SK-N-SH treated with all-trans-retinoic acid at 6 μM for 48 hours (cell line): ENCODE measurements around the gene PNMA6A.
"Not testable (repeated sequence)": the region's sequence is repeated elsewhere in the genome, so short reads cannot be mapped to it uniquely, and the experiment has no call there.

Experiments used
- ATAC-seq: fragments of 200-7000 bp; cut with Tn5 transposase; 3 replicates; pipeline ENCODE4 v1.9.1; 2020; ENCODE audit warnings: mild to moderate bottlenecking, moderate library complexity
- ARNTL ChIP-seq: fragments of 450-650 bp; formaldehyde crosslinking; IDR thresholded peaks from 2 replicates; pipeline ENCODE4 v1.5.0; 2020; ENCODE audit warnings: low read depth, mild to moderate bottlenecking, moderate library complexity, borderline replicate concordance
- BACH2 ChIP-seq: fragments of 250-450 bp; sonication (Bioruptor Pico); IDR thresholded peaks from 2 replicates; pipeline ENCODE4 v1.9.0; 2021; ENCODE audit warnings: mild to moderate bottlenecking, borderline replicate concordance
- CREB5 ChIP-seq: fragments of 250-450 bp; sonication (Bioruptor Pico); IDR thresholded peaks from 2 replicates; pipeline ENCODE4 v1.5.1; 2020; ENCODE audit warnings: low read depth, mild to moderate bottlenecking, moderate library complexity
- CSDC2 ChIP-seq: fragments of 250-450 bp; sonication (Bioruptor Pico); IDR thresholded peaks from 2 replicates; pipeline ENCODE4 v1.5.0; 2020; ENCODE audit warnings: mild to moderate bottlenecking, moderate library complexity
- CSRNP3 ChIP-seq: fragments of 250-450 bp; sonication (Bioruptor Pico); IDR thresholded peaks from 2 replicates; pipeline ENCODE4 v1.5.1; 2021; ENCODE audit warnings: mild to moderate bottlenecking, moderate library complexity
- ESRRG ChIP-seq: fragments of 250-450 bp; sonication (Bioruptor Pico); IDR thresholded peaks from 2 replicates; pipeline ENCODE4 v1.6.1; 2021; ENCODE audit warnings: mild to moderate bottlenecking
- GLIS3 ChIP-seq: fragments of 250-450 bp; sonication (Bioruptor Pico); IDR thresholded peaks from 2 replicates; pipeline ENCODE4 v1.5.0; 2020; ENCODE audit warnings: mild to moderate bottlenecking, moderate library complexity
- OSR1 ChIP-seq: fragments of 250-450 bp; sonication (Bioruptor Pico); IDR thresholded peaks from 2 replicates; pipeline ENCODE4 v1.8.0; 2022; ENCODE audit warnings: moderate library complexity, mild to moderate bottlenecking, inconsistent platforms
- PATZ1 ChIP-seq: fragments of 250-450 bp; sonication (Bioruptor Pico); IDR thresholded peaks from 2 replicates; pipeline ENCODE4 v1.8.0; 2020; ENCODE audit warnings: mild to moderate bottlenecking, moderate library complexity, borderline replicate concordance
- POU6F1 ChIP-seq: fragments of 250-450 bp; sonication (Bioruptor Pico); IDR thresholded peaks from 2 replicates; pipeline ENCODE4 v1.8.0; 2021; ENCODE audit warnings: low read depth, mild to moderate bottlenecking, moderate library complexity, borderline replicate concordance
- PPARA ChIP-seq: fragments of 250-450 bp; sonication (Bioruptor Pico); IDR thresholded peaks from 2 replicates; pipeline ENCODE4 v1.5.0; 2020; ENCODE audit warnings: mild to moderate bottlenecking, borderline replicate concordance
- TCF4 ChIP-seq: fragments of 250-450 bp; sonication (Bioruptor Pico); IDR thresholded peaks from 2 replicates; pipeline ENCODE4 v1.8.0; 2021; ENCODE audit warnings: mild to moderate bottlenecking, moderate library complexity, borderline replicate concordance
- TOX ChIP-seq: fragments of 250-450 bp; sonication (Bioruptor Pico); IDR thresholded peaks from 2 replicates; pipeline ENCODE4 v1.8.0; 2021; ENCODE audit warnings: mild to moderate bottlenecking, moderate library complexity, borderline replicate concordance
- TSHZ2 ChIP-seq: fragments of 250-450 bp; sonication (Bioruptor Pico); IDR thresholded peaks from 2 replicates; pipeline ENCODE4 v1.5.0; 2020; ENCODE audit warnings: mild to moderate bottlenecking, moderate library complexity
- ZFP30 ChIP-seq: fragments of 450-650 bp; formaldehyde crosslinking; IDR thresholded peaks from 2 replicates; pipeline ENCODE4 v1.5.0; 2022; ENCODE audit warnings: mild to moderate bottlenecking, moderate library complexity

PNMA6A gene

GRCh38 chrX:153071909-153072583 is at the start of gene PNMA6A:
Gene PNMA6A, plus strand, starts transcription at chrX:153072454. Its CDS starts 609 bp downstream, at chrX:153073063.
- ATAC-seq: peak; percentile 73

GRCh38 chrX:153026501-153026900 is 45.8 kb upstream of the PNMA6A start:
- ATAC-seq: not testable (repeated sequence)

- ATAC-seq: not testable (repeated sequence)
Measured at GRCh38 chrX:153028487-153028886, 43.8 kb upstream of the PNMA6A start.

- TF ChIP-seq ESRRG (CRISPR knock-in tag) (no peak), TSHZ2 (CRISPR knock-in tag) (no peak), ZFP30 (CRISPR knock-in tag) (no peak), CSRNP3 (no peak)
Measured at GRCh38 chrX:153029162-153029561, 43.1 kb upstream of the PNMA6A start.

GRCh38 chrX:153029875-153030274 is 42.4 kb upstream of the PNMA6A start:
- ATAC-seq: no peak
- TF ChIP-seq CREB5 (no peak), TCF4 (CRISPR knock-in tag) (no peak), ARNTL (CRISPR knock-in tag) (no peak), OSR1 (CRISPR knock-in tag) (no peak), TSHZ2 (CRISPR knock-in tag) (no peak), PATZ1 (no peak), TOX (CRISPR knock-in tag) (no peak), BACH2 (CRISPR knock-in tag) (no peak), CSDC2 (CRISPR knock-in tag) (no peak), GLIS3 (CRISPR knock-in tag) (no peak), POU6F1 (CRISPR knock-in tag) (no peak), CSRNP3 (no peak), PPARA (CRISPR knock-in tag) (no peak)

More at GRCh38 chrX:153029162-153029561, 43.1 kb upstream of the PNMA6A start:
- no peak for ATAC-seq
